SK-N-SH (cell line): ENCODE data around the gene ZFHX3.

ENCODE experiments used
- EZH2phosphoT487 ChIP-seq: fragments of 200-600 bp; sonication (generic); IDR thresholded peaks from 2 replicates; pipeline ENCODE4 v1.6.1; 2017; ENCODE audit warnings: low read depth, mixed run types, mild to moderate bottlenecking, antibody characterized with exemption, moderate library complexity, borderline replicate concordance
- FOXJ3 ChIP-seq: sonication (generic); formaldehyde crosslinking; IDR thresholded peaks from 2 replicates; pipeline ENCODE4 v1.5.1; 2020; ENCODE audit warnings: mild to moderate bottlenecking, missing genetic modification reagents
- FOXM1 ChIP-seq: IDR thresholded peaks from 2 replicates; pipeline ENCODE4 v1.4.0; 2012; ENCODE audit warnings: low read depth, mild to moderate bottlenecking
- JUND ChIP-seq: IDR thresholded peaks from 2 replicates; pipeline ENCODE4 v1.4.0; 2012
- TF ChIP-seq, protein P1 (sequence below): fragments of 200-600 bp; sonication (generic); IDR thresholded peaks from 2 replicates; pipeline ENCODE4 v1.6.1; 2017; ENCODE audit warnings: antibody characterized with exemption, mild to moderate bottlenecking, moderate library complexity

DNA sequence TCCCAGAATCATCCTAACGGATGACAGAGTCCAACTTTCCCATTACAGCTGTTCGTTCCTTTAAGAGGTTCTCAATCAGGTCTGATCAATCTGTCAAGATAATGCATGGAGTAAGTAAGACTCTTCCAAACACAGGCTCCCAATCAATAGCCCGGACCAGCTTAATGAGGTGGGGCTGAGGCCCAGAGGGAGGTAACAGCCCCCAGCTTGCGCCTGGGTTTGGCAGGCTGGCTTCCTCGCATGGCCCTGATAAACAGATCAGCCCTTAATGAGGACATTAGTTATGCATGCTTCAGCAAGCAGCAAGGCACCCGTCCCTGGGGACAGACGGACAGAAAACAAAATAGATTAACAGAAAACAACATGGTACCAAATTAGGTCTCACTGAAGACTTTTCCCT lies 145.7 kb downstream of the ZFHX3 start:
- TF ChIP-seq, protein P1, sequence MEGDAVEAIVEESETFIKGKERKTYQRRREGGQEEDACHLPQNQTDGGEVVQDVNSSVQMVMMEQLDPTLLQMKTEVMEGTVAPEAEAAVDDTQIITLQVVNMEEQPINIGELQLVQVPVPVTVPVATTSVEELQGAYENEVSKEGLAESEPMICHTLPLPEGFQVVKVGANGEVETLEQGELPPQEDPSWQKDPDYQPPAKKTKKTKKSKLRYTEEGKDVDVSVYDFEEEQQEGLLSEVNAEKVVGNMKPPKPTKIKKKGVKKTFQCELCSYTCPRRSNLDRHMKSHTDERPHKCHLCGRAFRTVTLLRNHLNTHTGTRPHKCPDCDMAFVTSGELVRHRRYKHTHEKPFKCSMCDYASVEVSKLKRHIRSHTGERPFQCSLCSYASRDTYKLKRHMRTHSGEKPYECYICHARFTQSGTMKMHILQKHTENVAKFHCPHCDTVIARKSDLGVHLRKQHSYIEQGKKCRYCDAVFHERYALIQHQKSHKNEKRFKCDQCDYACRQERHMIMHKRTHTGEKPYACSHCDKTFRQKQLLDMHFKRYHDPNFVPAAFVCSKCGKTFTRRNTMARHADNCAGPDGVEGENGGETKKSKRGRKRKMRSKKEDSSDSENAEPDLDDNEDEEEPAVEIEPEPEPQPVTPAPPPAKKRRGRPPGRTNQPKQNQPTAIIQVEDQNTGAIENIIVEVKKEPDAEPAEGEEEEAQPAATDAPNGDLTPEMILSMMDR: no peak
- TF ChIP-seq FOXM1 (no peak), EZH2phosphoT487 (no peak), JUND (no peak), FOXJ3 (CRISPR knock-in tag) (no peak)
